Astrocyte (in vitro differentiated cells and primary cell): ENCODE measurements around the gene SERPINA10. TPM values are rescaled to one million over a fixed set of nuclear protein-coding genes. Genes with fewer than 3 reads are reported as not detected.

ENCODE experiments used
- DNase-seq: peaks from one replicate; pipeline ENCODE4 v3.0.0-alpha.2; 2010; ENCODE audit warnings: low read depth
- FAIRE-seq: peaks from 2 replicates; lab custom pipeline; 2011; peaks lifted over from hg19 to GRCh38; lab: Jason Lieb, UNC
- H2AFZ ChIP-seq: 2 replicates; pipeline ENCODE4 v1.6.0; 2012; ENCODE audit warnings: low read depth, low read length, inconsistent platforms
- H3K27ac ChIP-seq: 2 replicates; pipeline ENCODE4 v1.5.1; 2011; ENCODE audit warnings: low read depth, low read length, inconsistent platforms
- H3K27me3 ChIP-seq: 2 replicates; pipeline ENCODE4 v1.6.0; 2011; ENCODE audit warnings: low read length, inconsistent platforms; ENCODE audit not compliant: insufficient read depth
- H3K36me3 ChIP-seq: 2 replicates; pipeline ENCODE4 v1.5.1; 2011; ENCODE audit warnings: low read length, inconsistent platforms; ENCODE audit not compliant: insufficient read depth
- H3K4me1 ChIP-seq: 2 replicates; pipeline ENCODE4 v1.5.1; 2011; ENCODE audit warnings: low read length, inconsistent platforms; ENCODE audit not compliant: insufficient read depth
- H3K4me2 ChIP-seq: 2 replicates; pipeline ENCODE4 v1.6.0; 2012; ENCODE audit warnings: low read length, inconsistent platforms
- H3K4me3 ChIP-seq: 2 replicates; pipeline ENCODE4 v1.5.1; 2011; ENCODE audit warnings: low read depth, mild to moderate bottlenecking, low read length, inconsistent platforms; ENCODE audit not compliant: insufficient read depth
- H3K79me2 ChIP-seq: 2 replicates; pipeline ENCODE4 v1.6.0; 2012; ENCODE audit warnings: mild to moderate bottlenecking, low read length, inconsistent platforms; ENCODE audit not compliant: insufficient read depth
- H3K9ac ChIP-seq: 2 replicates; pipeline ENCODE4 v1.6.0; 2012; ENCODE audit warnings: mild to moderate bottlenecking, low read length, inconsistent platforms
- H3K9me3 ChIP-seq: 2 replicates; pipeline ENCODE4 v1.5.1; 2012; ENCODE audit warnings: low read depth, mild to moderate bottlenecking, low read length, inconsistent platforms; ENCODE audit not compliant: insufficient read depth
- H4K20me1 ChIP-seq: 2 replicates; pipeline ENCODE4 v1.6.0; 2012; ENCODE audit warnings: low read length, inconsistent platforms; ENCODE audit not compliant: insufficient read depth
- H3K27ac Mint-ChIP-seq: one replicate; pipeline ENCODE4 v1.8.0; 2021; ENCODE audit warnings: mild to moderate bottlenecking, mixed read lengths; ENCODE audit not compliant: unreplicated experiment
- H3K27me3 Mint-ChIP-seq: one replicate; pipeline ENCODE4 v1.8.0; 2021; ENCODE audit warnings: low read depth, mixed read lengths; ENCODE audit not compliant: unreplicated experiment
- H3K36me3 Mint-ChIP-seq: one replicate; pipeline ENCODE4 v1.8.0; 2021; ENCODE audit warnings: low read depth, mixed read lengths; ENCODE audit not compliant: unreplicated experiment
- H3K4me1 Mint-ChIP-seq: one replicate; pipeline ENCODE4 v1.8.0; 2021; ENCODE audit warnings: low read depth, mixed read lengths; ENCODE audit not compliant: unreplicated experiment
- H3K4me3 Mint-ChIP-seq: one replicate; pipeline ENCODE4 v1.8.0; 2021; ENCODE audit warnings: mild to moderate bottlenecking, moderate library complexity, mixed read lengths; ENCODE audit not compliant: unreplicated experiment
- H3K9me3 Mint-ChIP-seq: one replicate; pipeline ENCODE4 v1.8.0; 2021; ENCODE audit warnings: mild to moderate bottlenecking, mixed read lengths; ENCODE audit not compliant: unreplicated experiment
- CTCF ChIP-seq: IDR thresholded peaks from 2 replicates; pipeline ENCODE4 v1.5.1; 2011; ENCODE audit warnings: low read depth, mild to moderate bottlenecking, inconsistent platforms, low read length, moderate library complexity; ENCODE audit not compliant: insufficient read depth
- EZH2 ChIP-seq: IDR thresholded peaks from 2 replicates; pipeline ENCODE4 v1.6.1; 2012; ENCODE audit warnings: mild to moderate bottlenecking, low read length, inconsistent platforms; ENCODE audit not compliant: insufficient read depth
- total RNA-seq: library from RNA; stranded (reverse); gene quantifications from 2 replicates; pipeline ENCODE4 v1.2.1, GENCODE V29; 2021

The SERPINA10 gene
- total RNA-seq, 1 donor from 2014 or later = not detected

DNA sequence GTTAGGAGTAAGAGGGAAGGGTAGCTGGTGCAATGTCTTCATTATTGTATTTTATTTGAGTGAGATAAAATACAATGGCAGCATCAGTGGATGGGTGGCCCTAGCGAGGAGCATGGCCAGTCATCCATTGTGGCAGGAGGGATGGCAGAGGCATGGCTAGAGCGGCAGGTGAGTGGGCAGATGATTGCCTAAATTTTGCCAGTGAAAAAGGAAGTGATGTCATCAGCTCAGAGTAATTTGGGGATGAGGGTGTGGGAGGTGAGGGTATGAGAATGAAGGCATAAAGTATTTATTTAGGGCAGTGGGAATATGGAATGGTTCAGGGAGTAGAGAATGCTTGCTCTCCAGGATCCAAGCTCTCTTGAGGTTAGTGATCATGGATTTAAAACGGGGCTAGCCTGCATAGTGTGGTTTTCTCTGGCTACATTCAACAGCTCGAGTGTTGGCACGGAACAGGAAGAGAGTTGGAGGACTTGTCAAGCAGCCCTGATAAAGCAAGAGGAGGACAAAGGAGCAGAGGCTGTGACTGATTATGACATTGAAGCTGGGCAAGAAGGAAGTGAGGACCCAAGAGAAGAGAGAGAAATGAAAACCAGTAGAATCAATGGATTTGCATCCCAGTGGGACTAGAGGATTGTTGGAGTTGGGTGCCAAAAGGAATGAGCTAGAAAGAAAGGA is 48.7 kb upstream of the SERPINA10 start:
- no peaks in the 10 kb centered on the region for H3K27me3 ChIP-seq
- peak overlapping the region; percentile 3 for H3K9ac ChIP-seq
- H3K9me3 ChIP-seq = no peaks in the 10 kb centered on the region
- no peaks in the 10 kb centered on the region for H3K79me2 ChIP-seq
- H3K36me3 ChIP-seq = no peaks in the 10 kb centered on the region
- no peaks in the 10 kb centered on the region for H3K27me3 Mint-ChIP-seq
- H3K4me1 Mint-ChIP-seq = peaks cover 26% of the 10 kb centered on the region
- DNase-seq (peak; percentile 72), FAIRE-seq (no peak)
- peak overlapping the region; percentile 2 for H3K27ac Mint-ChIP-seq
- TF ChIP-seq CTCF (no peak), EZH2 (no peak)
- peak overlapping the region; percentile 59 for H3K27ac ChIP-seq
- no peak overlapping the region for H3K4me3 Mint-ChIP-seq
- peaks cover 27% of the 10 kb centered on the region for H3K4me1 ChIP-seq
- no peak overlapping the region for H2AFZ ChIP-seq
- H3K4me2 ChIP-seq = peak overlapping the region; percentile 72
- H3K4me3 ChIP-seq = peak overlapping the region; percentile 14
- H4K20me1 ChIP-seq = no peaks in the 10 kb centered on the region
- H3K9me3 Mint-ChIP-seq = peaks cover 3% of the 10 kb centered on the region
- no peaks in the 10 kb centered on the region for H3K36me3 Mint-ChIP-seq

GRCh38 chr14:94340533-94340932 is 47.5 kb upstream of the SERPINA10 start:
- FAIRE-seq = no peak
- no peak overlapping the region for H3K4me3 ChIP-seq
- TF ChIP-seq CTCF (no peak), EZH2 (no peak)
- no peaks in the 10 kb centered on the region for H3K27me3 Mint-ChIP-seq
- H3K4me3 Mint-ChIP-seq = no peak overlapping the region
- H3K27ac Mint-ChIP-seq = no peak overlapping the region
- no peaks in the 10 kb centered on the region for H3K36me3 ChIP-seq
- H3K9ac ChIP-seq = no peak overlapping the region
- H2AFZ ChIP-seq = no peak overlapping the region
- no peak overlapping the region for H3K27ac ChIP-seq
- H3K4me1 ChIP-seq = peaks cover 24% of the 10 kb centered on the region
- H3K9me3 ChIP-seq = no peaks in the 10 kb centered on the region
- H3K9me3 Mint-ChIP-seq = peaks cover 3% of the 10 kb centered on the region
- H3K79me2 ChIP-seq = no peaks in the 10 kb centered on the region
- no peak for DNase-seq
- no peaks in the 10 kb centered on the region for H4K20me1 ChIP-seq
- peaks cover 24% of the 10 kb centered on the region for H3K4me1 Mint-ChIP-seq
- H3K36me3 Mint-ChIP-seq = no peaks in the 10 kb centered on the region
- no peaks in the 10 kb centered on the region for H3K27me3 ChIP-seq
- no peak overlapping the region for H3K4me2 ChIP-seq

GRCh38 chr14:94338023-94338422 is 45.0 kb upstream of the SERPINA10 start:
- Mint-ChIP-seq H3K27ac (no peak overlapping the region), H3K4me1 (peaks cover 17% of the 10 kb centered on the region), H3K36me3 (no peaks in the 10 kb centered on the region), H3K9me3 (no peaks in the 10 kb centered on the region), H3K27me3 (no peaks in the 10 kb centered on the region), H3K4me3 (no peak overlapping the region)
- DNase-seq (no peak), FAIRE-seq (no peak)
- Histone ChIP-seq H3K9ac (no peak overlapping the region), H2AFZ (no peak overlapping the region), H3K36me3 (no peaks in the 10 kb centered on the region), H3K27ac (no peak overlapping the region), H3K9me3 (no peaks in the 10 kb centered on the region), H3K4me2 (no peak overlapping the region), H3K4me1 (peaks cover 16% of the 10 kb centered on the region), H3K4me3 (no peak overlapping the region), H4K20me1 (no peaks in the 10 kb centered on the region), H3K27me3 (no peaks in the 10 kb centered on the region), H3K79me2 (no peaks in the 10 kb centered on the region)
- TF ChIP-seq CTCF (no peak), EZH2 (no peak)
